HG03442 (cell line): Measurements from ENCODE around the gene OBSCN.

Source experiments
- ATAC-seq: cut with Tn5 transposase; IDR thresholded peaks from one replicate; pipeline ENCODE4 v1.9.1; 2021; ENCODE audit warnings: mild to moderate bottlenecking, moderate library complexity; ENCODE audit not compliant: unreplicated experiment

Gene OBSCN

GRCh38 chr1:228316589-228317387 lies 108.9 kb downstream of the OBSCN start:
- ATAC-seq, result no peak

- ATAC-seq, result no peak
Measured at GRCh38 chr1:228317411-228317828, 109.6 kb downstream of the OBSCN start.

- ATAC-seq, result no peak
Measured at GRCh38 chr1:228317891-228318810, 110.3 kb downstream of the OBSCN start.

- no peak for ATAC-seq
Measured at GRCh38 chr1:228318823-228319241, 111.0 kb downstream of the OBSCN start.

GRCh38 chr1:228319352-228320088 lies 111.7 kb downstream of the OBSCN start:
- ATAC-seq, result no peak

GRCh38 chr1:228320394-228320793 lies 112.5 kb downstream of the OBSCN start:
- ATAC-seq, result no peak

- no peak for ATAC-seq
Measured at GRCh38 chr1:228321435-228321834, 113.6 kb downstream of the OBSCN start.

GRCh38 chr1:228321895-228322294 lies 114.1 kb downstream of the OBSCN start:
- no peak for ATAC-seq

- no peak for ATAC-seq
Measured at GRCh38 chr1:228323401-228323800, 115.6 kb downstream of the OBSCN start.

- no peak for ATAC-seq
Measured at GRCh38 chr1:228325267-228325666, 117.4 kb downstream of the OBSCN start.

GRCh38 chr1:228329887-228330286 lies 122.0 kb downstream of the OBSCN start:
- ATAC-seq, result no peak

GRCh38 chr1:228332797-228333738 lies 125.2 kb downstream of the OBSCN start:
- ATAC-seq, result no peak

GRCh38 chr1:228333739-228334115 lies 125.9 kb downstream of the OBSCN start:
- ATAC-seq, result no peak

- ATAC-seq, result no peak
Measured at GRCh38 chr1:228334226-228334935, 126.5 kb downstream of the OBSCN start.

- no peak for ATAC-seq
Measured at GRCh38 chr1:228334954-228335353, 127.1 kb downstream of the OBSCN start.

- ATAC-seq, result no peak
Measured at GRCh38 chr1:228335406-228336307, 127.8 kb downstream of the OBSCN start.

GRCh38 chr1:228336308-228337030 lies 128.6 kb downstream of the OBSCN start:
- no peak for ATAC-seq
